ENCODE measurements around the gene WWOX.

Gene WWOX

GRCh38 chr16:78211020-78211599, 111.7 kb downstream of the WWOX start:
- Histone ChIP-seq H3K4me2 (ENCODE audit: low read length) (no peak overlapping the region), H4K91ac (ENCODE audit: low read depth, low read length) (peak overlapping the region; percentile 69), H3K79me2 (ENCODE audit: control insufficient read depth, insufficient read depth, low read length, poor library complexity) (peaks cover 2% of the 10 kb centered on the region), H4K8ac (ENCODE audit: low read depth, low read length) (peak overlapping the region; percentile 2), H3K27ac (ENCODE audit: low read depth, low read length) (peak overlapping the region; percentile 64), H3K4me3 (ENCODE audit: low read depth, low read length) (no peak overlapping the region), H2AFZ (ENCODE audit: insufficient read depth, low read length, poor library complexity) (no peak overlapping the region), H3K4ac (ENCODE audit: low read depth, low read length) (peak overlapping the region; percentile 0), H3K9ac (ENCODE audit: low read length) (no peak overlapping the region), H2AK5ac (ENCODE audit: low read length) (peak overlapping the region; percentile 21), H3K4me1 (ENCODE audit: control insufficient read depth in 1 of 2, insufficient read depth in 2 of 2, low read length in 2 of 2) (peaks cover 24 to 28% of the 10 kb centered on the region in 2 experiments), H3K23ac (ENCODE audit: low read length) (no peak overlapping the region), H2BK5ac (ENCODE audit: low read depth, low read length, poor library complexity) (peak overlapping the region; percentile 18), H3K79me1 (ENCODE audit: low read length) (peaks cover 20% of the 10 kb centered on the region), H3K27me3 (ENCODE audit: insufficient read depth, low read length) (no peaks in the 10 kb centered on the region), H2BK12ac (ENCODE audit: low read length) (peak overlapping the region; percentile 47), H3K14ac (ENCODE audit: low read length) (peak overlapping the region; percentile 76), H4K12ac (ENCODE audit: low read depth, low read length) (no peak overlapping the region), H3K9me3 (ENCODE audit: insufficient read depth, low read depth, low read length) (no peaks in the 10 kb centered on the region), H2BK120ac (ENCODE audit: insufficient read depth, low read length, poor library complexity) (peak overlapping the region; percentile 95), H3K18ac (ENCODE audit: low read length) (peak overlapping the region; percentile 15), H3K36me3 (ENCODE audit: control insufficient read depth in 1 of 2, insufficient read depth in 2 of 2, low read length in 2 of 2) (no peaks in the 10 kb centered on the region)
- peak in 1 of 2 donors; percentile 14 for DNase-seq
- WGBS (ENCODE audit: extremely low coverage, insufficient coverage, insufficient read length) = no CpG with 5 or more reads among the region's 7 CpGs

GRCh38 chr16:78211946-78212345, 112.5 kb downstream of the WWOX start:
- Histone ChIP-seq H3K27me3 (ENCODE audit: insufficient read depth, low read length) (no peaks in the 10 kb centered on the region), H3K27ac (ENCODE audit: low read depth, low read length) (peak overlapping the region; percentile 81), H3K4ac (ENCODE audit: low read depth, low read length) (no peak overlapping the region), H3K79me1 (ENCODE audit: low read length) (peaks cover 20% of the 10 kb centered on the region), H2AK5ac (ENCODE audit: low read length) (no peak overlapping the region), H3K36me3 (ENCODE audit: control insufficient read depth in 1 of 2, insufficient read depth in 2 of 2, low read length in 2 of 2) (no peaks in the 10 kb centered on the region), H3K18ac (ENCODE audit: low read length) (peak overlapping the region; percentile 42), H2BK120ac (ENCODE audit: insufficient read depth, low read length, poor library complexity) (peak overlapping the region; percentile 5), H2BK5ac (ENCODE audit: low read depth, low read length, poor library complexity) (peak overlapping the region; percentile 28), H2BK12ac (ENCODE audit: low read length) (peak overlapping the region; percentile 56), H3K14ac (ENCODE audit: low read length) (peak overlapping the region; percentile 22), H2AFZ (ENCODE audit: insufficient read depth, low read length, poor library complexity) (no peak overlapping the region), H3K4me1 (ENCODE audit: control insufficient read depth in 1 of 2, insufficient read depth in 2 of 2, low read length in 2 of 2) (peaks cover 24 to 28% of the 10 kb centered on the region in 2 experiments), H3K23ac (ENCODE audit: low read length) (no peak overlapping the region), H3K79me2 (ENCODE audit: control insufficient read depth, insufficient read depth, low read length, poor library complexity) (peaks cover 2% of the 10 kb centered on the region), H4K8ac (ENCODE audit: low read depth, low read length) (peak overlapping the region; percentile 30), H4K91ac (ENCODE audit: low read depth, low read length) (peak overlapping the region; percentile 71), H3K4me2 (ENCODE audit: low read length) (peak overlapping the region; percentile 22), H4K12ac (ENCODE audit: low read depth, low read length) (no peak overlapping the region), H3K9ac (ENCODE audit: low read length) (no peak overlapping the region), H3K9me3 (ENCODE audit: insufficient read depth, low read depth, low read length) (no peaks in the 10 kb centered on the region), H3K4me3 (ENCODE audit: low read depth, low read length) (no peak overlapping the region)
- WGBS (ENCODE audit: extremely low coverage, insufficient coverage, insufficient read length) = no CpG with 5 or more reads among the region's 2 CpGs
- peak; percentile 93 to 94 for DNase-seq

GRCh38 chr16:78212674-78213073, 113.2 kb downstream of the WWOX start:
- no CpG with 5 or more reads among the region's 7 CpGs for WGBS (ENCODE audit: extremely low coverage, insufficient coverage, insufficient read length)
- H3K27me3 ChIP-seq (ENCODE audit: insufficient read depth, low read length) = no peaks in the 10 kb centered on the region
- no peak overlapping the region for H2AK5ac ChIP-seq (ENCODE audit: low read length)
- H3K9me3 ChIP-seq (ENCODE audit: insufficient read depth, low read depth, low read length) = no peaks in the 10 kb centered on the region
- H3K36me3 ChIP-seq (ENCODE audit: control insufficient read depth in 1 of 2, insufficient read depth in 2 of 2, low read length in 2 of 2) = no peaks in the 10 kb centered on the region
- H3K79me2 ChIP-seq (ENCODE audit: control insufficient read depth, insufficient read depth, low read length, poor library complexity) = peaks cover 2% of the 10 kb centered on the region
- peak overlapping the region; percentile 8 for H2BK12ac ChIP-seq (ENCODE audit: low read length)
- H4K8ac ChIP-seq (ENCODE audit: low read depth, low read length) = no peak overlapping the region
- H3K79me1 ChIP-seq (ENCODE audit: low read length) = peaks cover 20% of the 10 kb centered on the region
- H3K9ac ChIP-seq (ENCODE audit: low read length) = no peak overlapping the region
- H3K14ac ChIP-seq (ENCODE audit: low read length) = peak overlapping the region; percentile 63
- peaks cover 24 to 28% of the 10 kb centered on the region in 2 experiments for H3K4me1 ChIP-seq (ENCODE audit: control insufficient read depth in 1 of 2, insufficient read depth in 2 of 2, low read length in 2 of 2)
- H3K27ac ChIP-seq (ENCODE audit: low read depth, low read length) = peak overlapping the region; percentile 81
- H2AFZ ChIP-seq (ENCODE audit: insufficient read depth, low read length, poor library complexity) = no peak overlapping the region
- peak in 1 of 2 donors; percentile 20 for DNase-seq
- peak overlapping the region; percentile 71 for H4K91ac ChIP-seq (ENCODE audit: low read depth, low read length)
- H3K4ac ChIP-seq (ENCODE audit: low read depth, low read length) = peak overlapping the region; percentile 21
- H3K4me2 ChIP-seq (ENCODE audit: low read length) = no peak overlapping the region
- H2BK5ac ChIP-seq (ENCODE audit: low read depth, low read length, poor library complexity) = peak overlapping the region; percentile 28
- peak overlapping the region; percentile 16 for H3K18ac ChIP-seq (ENCODE audit: low read length)
- peak overlapping the region; percentile 29 for H3K23ac ChIP-seq (ENCODE audit: low read length)
- H4K12ac ChIP-seq (ENCODE audit: low read depth, low read length) = no peak overlapping the region
- peak overlapping the region; percentile 5 for H2BK120ac ChIP-seq (ENCODE audit: insufficient read depth, low read length, poor library complexity)
- H3K4me3 ChIP-seq (ENCODE audit: low read depth, low read length) = no peak overlapping the region

GRCh38 chr16:78213751-78214150, 114.3 kb downstream of the WWOX start:
- H3K4me2 ChIP-seq (ENCODE audit: low read length) = no peak overlapping the region
- peak in 1 of 2 donors; percentile 4 for DNase-seq
- no peak overlapping the region for H3K23ac ChIP-seq (ENCODE audit: low read length)
- no peak overlapping the region for H3K4me3 ChIP-seq (ENCODE audit: low read depth, low read length)
- no peaks in the 10 kb centered on the region for H3K36me3 ChIP-seq (ENCODE audit: control insufficient read depth in 1 of 2, insufficient read depth in 2 of 2, low read length in 2 of 2)
- WGBS (ENCODE audit: extremely low coverage, insufficient coverage, insufficient read length) = no CpG with 5 or more reads among the region's 7 CpGs
- H3K79me2 ChIP-seq (ENCODE audit: control insufficient read depth, insufficient read depth, low read length, poor library complexity) = peaks cover 2% of the 10 kb centered on the region
- peak overlapping the region; percentile 21 for H2AK5ac ChIP-seq (ENCODE audit: low read length)
- H3K9me3 ChIP-seq (ENCODE audit: insufficient read depth, low read depth, low read length) = no peaks in the 10 kb centered on the region
- H3K18ac ChIP-seq (ENCODE audit: low read length) = peak overlapping the region; percentile 36
- no peak overlapping the region for H2BK5ac ChIP-seq (ENCODE audit: low read depth, low read length, poor library complexity)
- peak overlapping the region; percentile 54 for H3K14ac ChIP-seq (ENCODE audit: low read length)
- H2AFZ ChIP-seq (ENCODE audit: insufficient read depth, low read length, poor library complexity) = no peak overlapping the region
- peak overlapping the region; percentile 65 for H4K91ac ChIP-seq (ENCODE audit: low read depth, low read length)
- H4K8ac ChIP-seq (ENCODE audit: low read depth, low read length) = peak overlapping the region; percentile 48
- H3K27ac ChIP-seq (ENCODE audit: low read depth, low read length) = no peak overlapping the region
- no peak overlapping the region for H3K4ac ChIP-seq (ENCODE audit: low read depth, low read length)
- H3K79me1 ChIP-seq (ENCODE audit: low read length) = peaks cover 20% of the 10 kb centered on the region
- peak overlapping the region; percentile 27 for H2BK120ac ChIP-seq (ENCODE audit: insufficient read depth, low read length, poor library complexity)
- H3K4me1 ChIP-seq (ENCODE audit: control insufficient read depth in 1 of 2, insufficient read depth in 2 of 2, low read length in 2 of 2) = peaks cover 24 to 30% of the 10 kb centered on the region in 2 experiments
- H3K9ac ChIP-seq (ENCODE audit: low read length) = no peak overlapping the region
- peak overlapping the region; percentile 26 for H2BK12ac ChIP-seq (ENCODE audit: low read length)
- no peaks in the 10 kb centered on the region for H3K27me3 ChIP-seq (ENCODE audit: insufficient read depth, low read length)
- H4K12ac ChIP-seq (ENCODE audit: low read depth, low read length) = no peak overlapping the region
